ENCODE data around the gene AGO1. TPM values are rescaled to one million over a fixed set of nuclear protein-coding genes. Genes with fewer than 3 reads are reported as not detected.

AGO1 gene
- total RNA-seq, 2 experiments from 2014 or later, result 33.0 to 34.2 TPM

- TF ChIP-seq, protein P1, sequence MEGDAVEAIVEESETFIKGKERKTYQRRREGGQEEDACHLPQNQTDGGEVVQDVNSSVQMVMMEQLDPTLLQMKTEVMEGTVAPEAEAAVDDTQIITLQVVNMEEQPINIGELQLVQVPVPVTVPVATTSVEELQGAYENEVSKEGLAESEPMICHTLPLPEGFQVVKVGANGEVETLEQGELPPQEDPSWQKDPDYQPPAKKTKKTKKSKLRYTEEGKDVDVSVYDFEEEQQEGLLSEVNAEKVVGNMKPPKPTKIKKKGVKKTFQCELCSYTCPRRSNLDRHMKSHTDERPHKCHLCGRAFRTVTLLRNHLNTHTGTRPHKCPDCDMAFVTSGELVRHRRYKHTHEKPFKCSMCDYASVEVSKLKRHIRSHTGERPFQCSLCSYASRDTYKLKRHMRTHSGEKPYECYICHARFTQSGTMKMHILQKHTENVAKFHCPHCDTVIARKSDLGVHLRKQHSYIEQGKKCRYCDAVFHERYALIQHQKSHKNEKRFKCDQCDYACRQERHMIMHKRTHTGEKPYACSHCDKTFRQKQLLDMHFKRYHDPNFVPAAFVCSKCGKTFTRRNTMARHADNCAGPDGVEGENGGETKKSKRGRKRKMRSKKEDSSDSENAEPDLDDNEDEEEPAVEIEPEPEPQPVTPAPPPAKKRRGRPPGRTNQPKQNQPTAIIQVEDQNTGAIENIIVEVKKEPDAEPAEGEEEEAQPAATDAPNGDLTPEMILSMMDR (IDR thresholded peaks at IDR 0.05), result no peak
- intact Hi-C loops (cut with micrococcal nuclease), result no loop called here
- ATAC-seq (no peak), DNase-seq (no peak)
- CTCF ChIA-PET, result no interaction called here
- Mint-ChIP-seq H3K36me3 (ENCODE audit: low read depth) (no peaks in the 10 kb centered on the region), H3K4me1 (ENCODE audit: low read depth) (peaks cover 3% of the 10 kb centered on the region), H3K27ac (no peak overlapping the region), H3K27me3 (no peaks in the 10 kb centered on the region), H3K9me3 (no peaks in the 10 kb centered on the region), H3K4me3 (no peak overlapping the region)
- POLR2A ChIA-PET, result no interaction called here
These were observed 6.0 kb upstream of the AGO1 start for GRCh38 chr1:35876988-35877387.

GRCh38 chr1:35881850-35882273, 1.1 kb upstream of the AGO1 start:
- Mint-ChIP-seq H3K27ac (no peak overlapping the region), H3K9me3 (no peaks in the 10 kb centered on the region), H3K27me3 (no peaks in the 10 kb centered on the region), H3K4me1 (ENCODE audit: low read depth) (peaks cover 36% of the 10 kb centered on the region), H3K36me3 (ENCODE audit: low read depth) (no peaks in the 10 kb centered on the region), H3K4me3 (peak overlapping the region; percentile 1)
- POLR2A ChIA-PET, result interaction anchor here (2.8 kb wide), 1 partner anchor 49 kb away, joined by 12 read pairs; the partner anchor contains the start of gene AGO3
- intact Hi-C loops (cut with micrococcal nuclease), result no loop called here
- CTCF ChIA-PET, result interaction anchor here (0.8 to 2.2 kb wide), 8 partner anchors 8 to 137 kb away, joined by 3 to 19 read pairs (median 4); partner anchors contain the start of gene AGO3
- no peak for ATAC-seq
- DNase-seq, result no peak
- TF ChIP-seq, protein P1 (IDR thresholded peaks at IDR 0.05), result no peak

- intact Hi-C loops (cut with micrococcal nuclease), result no loop called here
These were observed 444 bp upstream of the AGO1 start for GRCh38 chr1:35882586-35882944.

DNA sequence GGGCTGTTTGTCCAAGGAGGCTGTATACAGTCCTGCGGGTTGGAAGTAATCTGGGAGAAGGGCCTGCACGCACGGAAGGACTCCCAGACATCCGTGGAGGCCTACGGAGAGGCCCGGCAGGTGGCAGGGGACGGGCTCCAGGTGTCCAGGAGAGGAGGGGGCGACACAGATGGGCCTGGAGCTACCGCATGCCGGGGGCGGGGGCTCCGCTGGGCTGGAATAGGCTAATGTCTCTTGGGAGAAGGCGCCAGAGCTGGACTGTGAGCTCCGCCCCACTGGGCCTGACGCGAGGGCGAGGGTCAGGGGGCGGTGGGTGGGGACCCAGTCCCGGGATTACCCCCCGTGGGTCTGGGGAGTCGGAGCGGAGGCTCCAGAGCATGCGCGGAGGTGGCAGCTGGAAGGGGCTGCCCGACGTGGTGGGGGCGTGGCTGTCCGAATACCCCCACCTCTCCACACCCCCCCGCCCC, 659 bp downstream of the AGO1 start:
- H3K36me3 Mint-ChIP-seq (ENCODE audit: low read depth), result peaks cover 3% of the 10 kb centered on the region
- H3K27me3 Mint-ChIP-seq, result no peaks in the 10 kb centered on the region
- ATAC-seq, result peak; percentile 22
- ChIA-PET CTCF (interaction anchor here (0.6 to 2.2 kb wide), 20 partner anchors 8 to 268 kb away, joined by 3 to 19 read pairs (median 4); partner anchors contain the start of gene AGO3), POLR2A (interaction anchor here (2.8 kb wide), 1 partner anchor 47 kb away, joined by 12 read pairs; the partner anchor contains the start of gene AGO3)
- no peaks in the 10 kb centered on the region for H3K9me3 Mint-ChIP-seq
- intact Hi-C loops (cut with micrococcal nuclease), result no loop called here
- H3K4me3 Mint-ChIP-seq, result peak overlapping the region; percentile 91
- peaks cover 43% of the 10 kb centered on the region for H3K4me1 Mint-ChIP-seq (ENCODE audit: low read depth)
- peak overlapping the region; percentile 85 for H3K27ac Mint-ChIP-seq
- TF ChIP-seq, protein P1 (IDR thresholded peaks at IDR 0.05), result no peak
- peak; percentile 62 for DNase-seq

More at GRCh38 chr1:35882586-35882944, 444 bp upstream of the AGO1 start:
- TF ChIP-seq, protein P1 (IDR thresholded peaks at IDR 0.05), result no peak
- Mint-ChIP-seq H3K4me1 (ENCODE audit: low read depth) (peaks cover 43% of the 10 kb centered on the region), H3K27ac (no peak overlapping the region), H3K36me3 (ENCODE audit: low read depth) (no peaks in the 10 kb centered on the region), H3K4me3 (peak overlapping the region; percentile 46), H3K27me3 (no peaks in the 10 kb centered on the region), H3K9me3 (no peaks in the 10 kb centered on the region)
- POLR2A ChIA-PET, result interaction anchor here (2.8 kb wide), 1 partner anchor 48 kb away, joined by 12 read pairs; the partner anchor contains the start of gene AGO3
- ATAC-seq, result no peak
- CTCF ChIA-PET, result interaction anchor here (0.8 to 2.2 kb wide), 14 partner anchors 9 to 263 kb away, joined by 3 to 19 read pairs (median 4); partner anchors contain the start of gene AGO3
- DNase-seq, result no peak

DNA sequence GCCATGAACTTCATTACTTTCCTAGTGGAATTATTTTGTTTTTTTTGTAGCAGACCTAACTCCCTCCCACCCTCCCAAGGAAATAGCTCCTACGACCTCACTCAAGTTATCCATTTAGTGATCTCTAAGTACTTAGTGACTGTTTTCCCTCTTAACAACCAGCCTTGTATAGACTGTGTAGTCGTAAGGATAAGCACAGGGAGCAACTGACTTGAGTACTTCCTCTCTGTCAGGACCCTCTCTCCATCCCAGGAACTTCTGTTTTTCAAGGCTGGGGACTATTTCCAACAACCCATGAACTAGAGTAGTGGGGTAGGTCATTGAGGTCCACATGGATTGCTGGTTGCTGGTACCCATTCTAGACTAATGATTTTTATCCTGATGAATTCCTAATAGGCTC, 1.9 kb downstream of the AGO1 start:
- ChIA-PET CTCF (interaction anchor here (1.5 to 1.9 kb wide), 2 partner anchors 9 to 15 kb away, joined by 3 to 5 read pairs; no protein-coding TSS in a partner anchor), POLR2A (interaction anchor here (0.8 kb wide), 1 partner anchor 21 kb away, joined by 3 read pairs; no protein-coding TSS in a partner anchor)
- H3K9me3 Mint-ChIP-seq, result no peaks in the 10 kb centered on the region
- DNase-seq, result no peak
- peak overlapping the region; percentile 16 for H3K4me3 Mint-ChIP-seq
- H3K4me1 Mint-ChIP-seq (ENCODE audit: low read depth), result peaks cover 43% of the 10 kb centered on the region
- intact Hi-C loops (cut with micrococcal nuclease), result no loop called here
- TF ChIP-seq, protein P1 (IDR thresholded peaks at IDR 0.05), result no peak
- no peak for ATAC-seq
- H3K27ac Mint-ChIP-seq, result no peak overlapping the region
- H3K36me3 Mint-ChIP-seq (ENCODE audit: low read depth), result peaks cover 6% of the 10 kb centered on the region
- no peaks in the 10 kb centered on the region for H3K27me3 Mint-ChIP-seq
